Activated T-cell treated with anti-CD3 and anti-CD28 coated beads, Interleukin-2, amount 50 U/mL, for 48 hours (primary cell): Measurements from ENCODE around the gene SYT9.

Source experiments
- DNase-seq, 2 experiments: peaks; one replicate each; pipeline ENCODE4 v3.0.0-alpha.2; 2020

SYT9 gene, protein sequence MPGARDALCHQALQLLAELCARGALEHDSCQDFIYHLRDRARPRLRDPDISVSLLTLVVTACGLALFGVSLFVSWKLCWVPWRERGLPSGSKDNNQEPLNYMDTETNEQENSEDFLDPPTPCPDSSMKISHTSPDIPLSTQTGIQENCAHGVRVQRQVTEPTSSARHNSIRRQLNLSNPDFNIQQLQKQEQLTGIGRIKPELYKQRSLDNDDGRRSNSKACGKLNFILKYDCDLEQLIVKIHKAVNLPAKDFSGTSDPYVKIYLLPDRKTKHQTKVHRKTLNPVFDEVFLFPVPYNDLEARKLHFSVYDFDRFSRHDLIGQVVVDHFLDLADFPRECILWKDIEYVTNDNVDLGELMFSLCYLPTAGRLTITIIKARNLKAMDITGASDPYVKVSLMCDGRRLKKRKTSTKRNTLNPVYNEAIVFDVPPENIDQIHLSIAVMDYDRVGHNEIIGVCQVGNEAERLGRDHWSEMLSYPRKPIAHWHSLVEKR

DNA sequence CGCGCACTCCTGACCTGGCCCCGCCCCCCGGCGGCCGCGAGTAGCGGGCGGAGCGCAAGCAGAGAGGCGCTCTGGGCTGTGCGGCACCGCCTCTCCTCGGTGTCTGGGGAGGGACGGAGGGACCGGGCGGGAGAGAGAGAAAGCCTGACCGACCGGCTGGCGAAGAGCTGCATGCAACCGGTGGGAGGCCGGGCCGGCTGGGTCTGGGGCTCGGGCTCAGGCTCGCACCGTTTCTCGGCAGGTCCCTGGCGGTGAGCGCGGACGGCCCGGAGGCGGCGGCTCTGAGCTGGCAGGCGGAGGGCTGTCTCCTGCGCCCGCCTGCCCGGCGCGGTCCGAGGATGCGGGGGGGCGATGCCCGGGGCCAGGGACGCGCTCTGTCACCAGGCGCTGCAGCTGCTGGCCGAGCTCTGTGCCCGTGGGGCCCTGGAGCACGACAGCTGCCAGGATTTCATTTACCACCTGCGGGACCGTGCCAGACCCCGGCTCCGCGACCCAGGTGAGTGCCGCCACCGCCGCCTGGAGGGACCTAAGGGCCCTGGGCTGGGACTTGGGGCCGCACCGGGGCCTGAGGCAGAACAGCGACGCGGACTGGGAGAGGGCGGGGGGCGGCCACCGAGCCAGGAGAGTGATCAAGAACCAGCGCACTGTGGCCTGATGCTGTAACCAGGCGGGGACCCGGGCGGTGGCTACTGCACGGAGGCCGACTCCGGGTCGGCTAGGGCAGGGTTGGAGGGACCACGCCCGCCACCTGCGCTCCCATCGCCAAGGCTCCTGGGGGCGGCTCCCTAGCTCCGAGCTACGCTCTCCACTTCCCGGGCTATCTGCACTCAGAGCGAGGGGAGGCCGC is at the start of gene SYT9:
TSS of gene SYT9 (plus strand) at position 69 of the 847 bp plus-strand sequence. CDS start at position 352, 283 bp downstream.
- DNase-seq: peak; percentile 34 to 60

DNA sequence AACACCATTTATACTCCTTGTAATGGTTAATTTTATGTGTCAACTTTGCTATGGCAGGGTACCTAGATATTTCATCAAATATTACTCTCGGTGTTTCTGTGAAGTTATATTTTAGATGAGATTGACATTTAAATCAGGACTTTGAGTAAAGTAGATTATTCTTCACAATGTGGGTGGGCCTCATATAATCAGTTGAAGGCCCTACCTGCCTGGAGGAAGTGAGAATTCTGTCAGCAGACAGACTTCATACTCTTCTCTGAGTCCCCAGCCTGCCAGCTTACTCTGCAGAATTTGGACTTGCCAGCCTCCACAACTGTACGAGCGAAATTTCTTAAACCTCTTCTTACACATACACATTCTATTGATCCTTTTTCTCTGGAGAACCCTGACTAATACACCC is 49.3 kb upstream of the SYT9 start:
- DNase-seq: no peak

DNA sequence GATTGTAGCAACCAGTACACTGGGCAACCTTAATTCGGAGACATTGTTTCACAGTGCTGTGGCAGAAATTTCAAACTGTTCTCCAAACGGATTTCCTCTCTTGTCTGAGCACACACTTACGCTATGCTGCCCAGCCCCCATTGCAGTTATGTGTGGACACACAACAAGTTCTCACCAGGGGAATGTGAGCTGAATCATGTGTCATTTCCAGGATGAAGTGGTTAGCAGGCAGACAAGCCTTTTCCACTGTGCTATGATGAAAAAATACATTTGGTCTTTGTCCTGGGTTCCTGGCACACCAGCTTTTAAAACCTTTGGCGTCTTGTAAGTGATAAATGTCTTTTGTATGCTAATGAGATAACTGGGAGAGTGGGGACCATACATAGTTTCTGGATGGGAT is 46.9 kb upstream of the SYT9 start:
- DNase-seq: no peak

DNA sequence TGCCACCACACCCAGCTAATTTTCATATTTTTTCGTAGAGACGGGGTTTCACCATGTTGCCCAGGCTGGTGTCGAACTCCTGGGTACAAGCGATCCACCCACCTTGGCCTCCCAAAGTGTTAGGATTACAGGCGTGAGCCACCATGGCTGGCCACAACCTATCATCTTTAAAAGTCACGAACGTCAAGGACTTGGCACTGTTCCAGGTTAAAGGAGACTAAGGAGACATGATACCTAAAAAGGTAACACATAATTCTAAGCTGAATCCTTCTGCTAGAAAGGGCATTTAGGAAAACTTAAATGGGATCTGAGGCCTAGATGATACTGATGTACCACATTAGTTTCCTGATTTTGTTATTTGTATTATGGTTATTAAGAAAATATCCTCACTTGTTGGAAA is 43.3 kb upstream of the SYT9 start:
- DNase-seq: no peak

DNA sequence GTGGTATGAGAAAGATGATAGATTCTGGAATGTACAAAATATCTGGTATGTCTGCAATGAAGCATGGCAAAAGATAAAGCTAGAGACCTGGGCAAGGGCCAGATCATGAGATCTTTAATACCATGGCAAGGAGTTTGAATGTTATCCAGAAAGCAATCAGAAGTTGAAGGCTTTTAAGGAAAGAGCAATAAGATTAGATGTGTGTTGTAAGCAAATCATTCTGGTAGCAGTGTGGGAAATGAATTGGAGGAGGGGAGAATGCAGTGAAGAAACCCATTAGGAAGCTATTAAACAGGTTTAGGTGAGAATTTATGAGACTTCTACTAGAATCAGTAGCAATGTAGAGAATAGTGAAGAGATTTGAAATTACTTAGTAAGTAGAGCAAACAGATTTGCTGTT is 32.2 kb upstream of the SYT9 start:
- DNase-seq: no peak

DNA sequence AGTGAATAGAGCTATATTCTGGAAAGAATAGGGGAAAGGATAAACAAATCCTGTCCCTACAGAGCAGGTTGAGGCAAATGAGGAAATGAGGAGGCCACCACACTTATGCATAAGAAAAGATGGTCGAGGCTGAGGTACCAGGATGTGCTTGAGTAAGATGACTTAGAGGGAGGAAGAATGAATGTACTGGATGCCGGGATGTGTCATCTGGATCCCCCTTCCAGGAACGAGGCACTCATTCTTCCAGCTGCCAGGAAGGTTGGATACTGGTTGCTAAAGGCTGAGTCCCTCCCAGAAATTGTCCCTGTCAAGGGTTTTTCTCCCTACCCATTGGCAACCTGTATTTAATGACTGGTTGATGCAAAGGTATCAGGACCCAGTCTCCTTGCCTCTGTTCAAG is 31.1 kb upstream of the SYT9 start:
- no peak for DNase-seq

DNA sequence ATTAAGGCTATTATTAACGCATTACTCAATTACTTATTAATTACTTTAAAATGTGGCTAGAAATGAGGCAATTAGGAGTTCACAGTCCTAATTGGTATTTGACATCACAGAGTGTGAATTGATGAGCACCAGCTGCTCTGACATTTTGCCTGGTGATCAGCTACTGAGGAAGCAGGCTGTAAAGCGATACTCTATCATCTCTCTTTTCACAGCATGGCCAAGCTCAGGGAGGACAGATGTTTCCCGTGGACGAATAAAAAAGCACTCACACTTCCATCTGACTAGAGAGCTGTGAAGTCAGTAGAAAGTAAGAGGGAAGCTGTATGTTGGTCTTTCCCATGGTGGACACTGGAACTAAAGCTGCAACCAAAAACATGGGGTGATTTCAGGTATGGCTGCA is 29.1 kb upstream of the SYT9 start:
- no peak for DNase-seq

DNA sequence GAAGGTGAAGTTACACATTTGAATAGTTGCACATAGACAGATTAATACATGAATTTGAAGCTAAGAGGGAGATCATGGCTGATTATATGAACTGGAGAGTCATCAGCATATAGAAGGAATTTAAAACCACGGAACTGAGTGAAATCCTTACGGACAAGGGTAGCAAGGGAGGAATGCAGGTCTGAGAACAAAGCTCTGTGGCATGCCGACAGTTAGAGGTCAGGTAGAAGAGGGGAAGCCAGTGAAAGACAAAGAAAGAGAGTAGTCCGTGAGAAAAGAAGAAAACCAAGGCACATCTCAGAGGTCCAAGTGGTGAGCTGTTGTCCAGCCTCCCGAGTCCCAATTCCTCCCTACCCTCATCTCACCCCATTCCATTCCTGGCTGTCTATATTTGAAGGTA is 11.8 kb upstream of the SYT9 start:
- no peak for DNase-seq

DNA sequence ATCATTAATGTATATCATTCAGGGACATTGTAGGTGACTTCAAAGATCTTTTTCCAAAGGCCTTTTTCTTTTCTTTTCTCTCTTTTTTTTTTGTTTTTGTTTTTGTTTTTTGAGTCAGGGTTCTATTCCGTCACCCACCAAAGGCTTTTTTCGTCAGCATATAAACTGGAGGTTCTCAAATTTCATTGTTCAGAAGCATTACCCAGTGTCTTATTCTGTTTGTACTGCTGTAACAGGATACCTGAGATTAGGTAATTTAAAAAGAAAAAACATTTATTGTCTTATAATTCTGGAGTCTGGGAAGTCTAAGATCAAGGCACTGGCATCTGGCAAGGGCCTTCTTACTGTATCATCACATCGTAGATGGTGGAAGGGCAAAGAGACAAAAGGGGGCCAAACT is 6.4 kb upstream of the SYT9 start:
- DNase-seq: no peak

DNA sequence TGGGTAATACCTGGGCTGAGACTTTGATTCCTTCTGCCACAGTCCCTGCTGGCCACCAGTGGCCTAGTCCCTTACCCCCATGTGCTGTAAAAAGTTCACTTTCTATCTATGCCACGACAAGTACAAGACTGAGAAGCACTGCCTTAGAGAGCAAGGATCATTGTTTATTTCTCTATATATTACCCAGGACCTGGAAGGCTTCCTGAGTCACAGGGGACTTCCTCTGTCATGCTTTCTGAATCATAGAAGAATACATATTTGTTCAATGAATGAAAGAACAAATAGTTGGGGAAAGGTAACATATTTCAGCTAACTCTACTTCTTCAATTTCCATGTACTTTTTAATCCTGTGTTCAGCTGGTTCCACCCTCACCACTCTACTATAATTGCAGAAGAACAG is 5.5 kb upstream of the SYT9 start:
- DNase-seq: no peak

DNA sequence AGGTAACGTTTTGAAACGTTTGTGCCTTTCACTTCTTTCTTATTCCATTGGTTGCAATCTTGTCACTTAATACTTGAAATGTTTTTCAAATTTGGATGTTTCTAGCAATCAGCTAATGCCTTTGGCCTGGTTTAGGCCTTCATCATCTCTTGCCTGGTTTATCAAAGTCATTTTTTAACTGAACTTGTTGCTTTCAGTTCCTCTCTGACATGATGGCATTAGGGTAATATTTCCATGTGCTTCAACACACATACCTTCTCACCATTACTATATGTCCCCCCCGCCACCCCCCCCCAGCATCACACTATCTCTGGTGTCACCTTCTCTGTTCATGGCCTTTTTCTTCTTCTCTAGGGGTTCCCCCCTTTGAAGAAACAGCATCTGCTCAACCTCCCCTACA is 1.5 kb upstream of the SYT9 start:
- DNase-seq: no peak

DNA sequence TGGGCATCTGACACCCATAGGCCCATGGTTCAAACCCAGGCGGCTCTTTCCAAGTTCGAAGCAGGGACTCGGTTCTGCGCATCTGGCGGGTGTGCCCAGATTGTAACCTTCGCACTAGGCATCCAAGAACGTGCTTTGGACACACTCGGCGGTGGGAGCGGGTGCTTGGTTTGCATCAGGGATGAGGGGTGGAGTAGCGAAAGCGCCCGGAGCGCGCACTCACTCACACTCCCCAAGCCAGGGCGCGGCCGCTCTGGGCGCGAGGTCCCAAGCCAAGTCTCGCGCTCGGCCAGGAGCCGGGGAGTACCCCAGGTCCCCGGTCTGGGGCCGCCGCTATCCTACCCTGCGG is 243 bp upstream of the SYT9 start:
- no peak for DNase-seq

DNA sequence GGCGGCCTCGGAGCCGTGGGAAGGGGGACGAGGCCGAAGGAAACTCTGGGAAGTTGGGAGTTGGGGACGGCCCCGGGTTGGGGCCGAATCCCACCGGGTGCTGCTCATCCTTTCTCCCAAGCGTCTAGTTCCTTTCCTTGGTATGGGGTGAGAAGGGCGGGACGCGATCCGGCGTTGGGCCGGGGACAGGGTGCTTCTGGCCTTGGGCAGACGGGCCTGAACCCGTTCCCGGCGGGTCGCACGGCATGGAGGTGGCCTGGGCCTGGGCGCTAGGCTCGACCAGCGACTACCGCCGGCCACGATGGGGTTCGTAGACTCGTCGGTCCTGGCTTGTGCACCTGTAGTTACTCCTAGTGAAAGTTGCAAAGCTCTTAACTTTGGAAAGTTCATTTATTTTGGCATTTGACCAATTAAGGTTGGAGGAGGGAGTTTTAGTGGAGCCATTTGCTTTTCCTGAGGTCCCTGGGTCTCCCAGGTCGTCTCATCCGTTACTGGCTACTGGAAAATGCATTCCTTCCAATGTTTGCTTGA is 1.0 kb downstream of the SYT9 start:
- DNase-seq: no peak

DNA sequence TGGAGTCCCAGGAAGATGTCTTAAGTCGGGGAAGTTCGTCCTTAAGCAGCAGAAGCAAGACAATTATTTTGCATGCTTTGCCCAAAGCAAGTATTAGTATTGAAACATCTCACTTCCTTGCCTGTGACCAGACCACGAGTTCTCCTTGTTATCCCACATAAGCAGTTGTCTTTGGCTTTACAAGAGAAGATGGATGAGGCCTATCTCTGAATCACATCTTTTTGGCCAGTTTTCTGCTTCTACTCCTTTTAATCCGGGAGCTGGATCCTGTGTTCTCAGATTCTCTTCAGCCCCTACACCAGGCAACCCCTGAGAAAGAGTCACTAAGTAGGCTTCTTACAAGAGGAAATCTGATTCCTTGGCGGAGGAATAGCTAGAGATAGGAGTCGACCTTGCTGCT is 2.1 kb downstream of the SYT9 start:
- DNase-seq: no peak

DNA sequence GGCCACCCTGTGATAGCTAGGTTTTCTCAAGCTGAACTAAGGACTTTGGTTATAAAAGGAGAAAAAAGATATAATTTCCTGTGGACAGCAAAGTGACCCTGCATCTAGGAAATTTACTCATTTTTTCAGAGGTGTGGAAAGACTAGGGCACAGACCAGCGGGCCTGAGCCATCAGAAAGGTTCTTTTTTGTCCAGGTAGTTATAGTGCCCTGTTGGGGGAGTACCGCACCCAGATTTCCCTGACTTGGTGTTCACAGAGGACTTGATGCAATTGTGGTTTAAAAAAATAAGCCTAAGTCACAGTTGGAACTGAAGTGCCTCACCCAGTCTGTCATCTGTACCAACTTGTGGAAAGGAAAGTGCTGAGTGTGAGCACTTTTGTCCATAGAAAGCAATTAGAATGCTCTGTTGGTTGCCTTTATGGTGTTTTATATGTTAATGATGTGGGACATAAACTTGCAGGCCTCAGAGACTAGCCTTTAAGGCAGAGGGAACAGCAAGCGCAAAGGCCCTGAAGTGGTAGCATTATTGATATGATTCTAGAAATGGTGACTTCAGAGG is 3.1 kb downstream of the SYT9 start:
- DNase-seq: no peak

DNA sequence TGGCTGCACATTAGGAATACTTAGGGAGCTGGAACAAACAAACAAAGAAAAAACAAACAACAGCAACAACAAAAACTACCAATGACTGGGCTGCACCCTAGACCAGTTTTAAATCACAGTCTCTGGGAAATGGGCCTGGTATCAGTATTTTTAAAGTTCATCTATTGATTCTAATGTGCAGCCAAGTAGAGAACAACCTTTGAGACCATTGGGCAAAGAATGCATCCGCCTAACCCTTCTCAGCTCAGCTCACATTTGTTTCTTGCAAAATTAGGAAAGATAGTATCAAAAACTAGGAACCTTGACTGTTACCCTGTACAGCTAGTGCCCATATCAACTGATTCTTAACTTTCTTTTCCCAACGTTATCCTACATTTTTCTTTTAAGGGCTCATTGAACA is 5.2 kb downstream of the SYT9 start:
- DNase-seq: no peak

DNA sequence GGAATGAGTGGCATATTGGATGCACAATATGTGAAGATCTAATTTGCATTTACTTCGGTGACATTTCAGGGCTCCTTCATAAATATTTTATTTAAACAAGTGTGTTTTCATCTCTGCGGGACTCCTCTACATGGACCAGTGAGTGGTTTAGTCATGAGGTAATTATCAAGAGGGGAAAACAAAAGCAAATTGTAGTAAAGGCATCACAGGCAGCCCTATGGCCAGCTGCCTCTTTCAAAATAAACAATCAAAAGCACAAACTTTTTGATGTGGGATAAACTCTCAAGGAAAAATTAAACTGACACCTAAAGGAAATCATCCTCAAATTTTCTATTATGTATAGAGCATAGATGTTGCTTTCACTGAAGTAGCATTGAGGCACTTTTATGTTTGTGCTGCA is 6.0 kb downstream of the SYT9 start:
- no peak for DNase-seq

DNA sequence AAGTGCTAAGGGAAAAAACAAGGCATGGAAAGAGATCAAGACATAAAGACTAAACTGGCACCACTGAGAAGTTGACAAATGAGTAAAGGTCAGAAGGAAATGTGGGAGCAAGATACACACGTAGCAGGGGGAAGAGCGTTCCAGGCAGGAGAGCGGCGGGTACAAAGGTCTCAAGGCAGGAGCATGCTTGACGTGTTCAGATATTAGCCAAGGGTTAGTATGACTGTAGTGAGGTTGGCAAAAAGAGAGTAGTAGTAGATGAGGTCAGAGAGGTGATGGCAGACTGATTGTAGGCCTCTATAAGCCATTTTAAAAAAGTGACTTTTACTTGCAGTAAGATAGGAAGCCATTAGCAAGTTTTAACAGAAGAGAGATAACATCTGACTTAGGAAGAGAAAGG is 9.9 kb downstream of the SYT9 start:
- no peak for DNase-seq

DNA sequence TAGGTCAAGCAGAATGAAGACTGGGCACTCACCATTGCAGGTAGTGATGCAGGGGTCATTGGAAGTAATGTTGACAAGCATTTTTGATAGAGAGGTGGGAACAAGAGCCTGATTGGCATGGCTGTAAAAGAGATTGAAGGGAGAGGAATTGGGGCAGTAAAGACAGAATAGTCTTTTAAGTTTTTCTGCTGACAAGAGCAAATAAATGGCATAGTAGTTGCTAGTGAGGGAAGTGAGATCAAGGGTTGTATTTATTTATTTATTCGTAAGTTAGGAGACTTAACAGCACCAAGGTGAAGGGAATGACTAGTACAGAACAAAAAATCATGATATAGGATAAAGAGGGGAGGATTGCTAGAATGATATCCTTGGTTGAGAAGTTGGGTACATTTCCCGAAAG is 11.0 kb downstream of the SYT9 start:
- DNase-seq: no peak

DNA sequence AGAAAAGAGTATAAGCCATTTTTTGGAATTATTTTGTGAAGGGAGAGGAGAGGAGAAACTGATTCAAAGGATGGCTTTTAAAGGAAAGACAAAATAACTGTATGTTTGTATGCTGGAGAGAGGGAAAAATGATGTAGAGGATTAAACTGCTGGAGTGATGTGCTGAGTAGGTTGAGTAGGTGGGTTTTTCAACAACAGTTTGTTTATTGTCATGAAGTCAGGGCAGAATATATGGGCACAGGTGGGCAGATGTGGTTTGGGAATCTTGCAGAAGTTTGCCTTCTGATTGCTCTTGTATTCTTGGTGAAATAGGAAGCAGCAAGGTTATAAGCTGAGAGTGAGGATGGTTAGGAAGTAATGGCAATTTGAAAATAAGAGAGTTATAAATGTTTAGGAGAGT is 12.1 kb downstream of the SYT9 start:
- no peak for DNase-seq

DNA sequence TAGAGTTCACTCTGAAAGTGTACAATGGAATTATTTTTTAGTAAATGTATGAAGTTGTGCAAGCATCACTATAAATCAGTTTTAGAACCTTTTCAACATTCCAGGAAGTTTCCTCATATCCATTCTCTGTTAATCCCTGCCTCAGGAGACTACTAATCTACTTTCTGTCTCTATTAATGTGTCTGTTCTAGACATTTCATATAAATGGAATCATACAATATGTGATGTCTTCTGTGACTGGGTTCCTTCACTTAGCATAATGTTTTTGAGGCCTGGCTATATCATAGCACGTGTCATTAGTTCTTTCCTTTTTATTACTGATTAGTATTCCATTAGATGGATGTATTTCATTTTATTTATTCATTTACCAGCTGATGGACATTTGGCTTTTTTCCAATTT is 17.1 kb downstream of the SYT9 start:
- no peak for DNase-seq

DNA sequence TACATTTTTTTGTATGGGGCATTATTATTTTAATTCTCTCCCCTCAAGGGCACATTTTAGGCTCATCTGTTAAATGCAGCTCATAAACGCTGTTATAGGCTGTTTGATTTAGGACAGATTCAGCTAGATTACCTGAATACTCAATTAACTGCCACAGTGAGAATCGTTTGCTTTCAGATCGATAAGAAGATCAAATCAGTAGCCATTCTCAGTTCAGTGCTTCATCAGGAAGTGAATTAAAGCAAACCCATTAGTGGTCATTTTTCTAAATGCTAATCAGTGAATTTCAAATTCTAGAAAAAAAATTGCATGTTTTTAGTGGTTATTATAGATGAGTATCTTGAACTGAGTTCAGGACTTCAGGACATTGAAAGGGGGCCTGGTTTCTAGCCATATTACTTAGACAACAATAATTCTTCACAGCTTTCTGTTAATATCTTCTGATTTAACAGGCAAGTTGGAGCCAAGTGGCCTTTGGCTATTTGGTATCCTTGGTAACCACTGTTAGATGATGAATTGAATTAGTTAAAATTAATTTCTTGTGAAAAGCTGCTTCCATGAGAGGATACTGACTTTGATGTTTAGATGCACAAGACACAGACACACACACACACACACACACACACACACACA is 18.6 kb downstream of the SYT9 start:
- no peak for DNase-seq

DNA sequence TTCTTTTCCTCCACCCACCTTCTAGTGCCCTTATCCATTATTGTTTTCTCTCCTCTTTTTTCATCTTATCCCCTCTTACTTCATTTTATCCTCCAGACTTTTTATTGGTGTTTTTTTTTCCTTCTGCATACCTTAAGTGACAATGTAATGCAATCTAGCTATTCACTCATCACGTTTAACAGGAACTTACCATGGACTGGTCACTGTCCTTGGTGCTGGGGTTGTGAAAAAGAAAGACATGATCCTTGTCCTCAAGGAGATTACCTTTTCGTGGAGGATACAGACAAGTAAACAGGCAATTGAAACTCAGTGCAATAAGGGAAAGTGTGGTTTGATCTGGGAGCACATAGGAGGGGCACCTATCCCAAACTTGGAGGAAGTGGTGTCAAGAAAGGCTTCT is 20.7 kb downstream of the SYT9 start:
- DNase-seq: no peak
